C4-2B (cell line): ENCODE results near the gene ATRNL1.

ENCODE experiments used
- H3K27ac ChIP-seq: fragments of 450-650 bp; 2 replicates; pipeline ENCODE4 v1.5.1; 2017
- ZFX ChIP-seq: fragments of 450-650 bp; IDR thresholded peaks from 2 replicates; pipeline ENCODE4 v1.6.1; 2017
- TF ChIP-seq, protein P1 (sequence below): fragments of 450-650 bp; conservative IDR thresholded peaks from 2 replicates; pipeline ENCODE4 v1.5.1; 2017; ENCODE audit warnings: mild to moderate bottlenecking

The ATRNL1 gene

DNA sequence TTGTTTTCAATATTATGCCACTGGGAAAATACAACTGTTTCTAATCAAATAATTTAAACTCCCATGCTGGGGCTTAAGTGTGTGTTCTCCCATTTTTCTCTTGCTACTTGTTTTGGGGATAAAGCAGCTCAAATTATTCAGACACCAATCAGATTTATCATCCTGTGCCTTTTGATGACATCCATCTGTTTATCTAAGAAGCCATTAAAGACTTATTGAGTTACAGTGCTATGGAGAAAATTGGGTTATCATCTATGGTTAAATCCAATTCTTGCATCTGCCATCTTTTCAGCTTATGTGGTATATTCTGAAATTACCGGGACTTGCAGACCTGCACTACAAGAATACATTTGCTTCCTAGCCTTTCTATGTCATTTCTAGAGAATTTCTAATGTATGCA lies 778.7 kb downstream of the ATRNL1 start:
- no peak overlapping the region for H3K27ac ChIP-seq
- TF ChIP-seq, protein P1, sequence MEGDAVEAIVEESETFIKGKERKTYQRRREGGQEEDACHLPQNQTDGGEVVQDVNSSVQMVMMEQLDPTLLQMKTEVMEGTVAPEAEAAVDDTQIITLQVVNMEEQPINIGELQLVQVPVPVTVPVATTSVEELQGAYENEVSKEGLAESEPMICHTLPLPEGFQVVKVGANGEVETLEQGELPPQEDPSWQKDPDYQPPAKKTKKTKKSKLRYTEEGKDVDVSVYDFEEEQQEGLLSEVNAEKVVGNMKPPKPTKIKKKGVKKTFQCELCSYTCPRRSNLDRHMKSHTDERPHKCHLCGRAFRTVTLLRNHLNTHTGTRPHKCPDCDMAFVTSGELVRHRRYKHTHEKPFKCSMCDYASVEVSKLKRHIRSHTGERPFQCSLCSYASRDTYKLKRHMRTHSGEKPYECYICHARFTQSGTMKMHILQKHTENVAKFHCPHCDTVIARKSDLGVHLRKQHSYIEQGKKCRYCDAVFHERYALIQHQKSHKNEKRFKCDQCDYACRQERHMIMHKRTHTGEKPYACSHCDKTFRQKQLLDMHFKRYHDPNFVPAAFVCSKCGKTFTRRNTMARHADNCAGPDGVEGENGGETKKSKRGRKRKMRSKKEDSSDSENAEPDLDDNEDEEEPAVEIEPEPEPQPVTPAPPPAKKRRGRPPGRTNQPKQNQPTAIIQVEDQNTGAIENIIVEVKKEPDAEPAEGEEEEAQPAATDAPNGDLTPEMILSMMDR, result no peak
- no peak for TF ChIP-seq ZFX

DNA sequence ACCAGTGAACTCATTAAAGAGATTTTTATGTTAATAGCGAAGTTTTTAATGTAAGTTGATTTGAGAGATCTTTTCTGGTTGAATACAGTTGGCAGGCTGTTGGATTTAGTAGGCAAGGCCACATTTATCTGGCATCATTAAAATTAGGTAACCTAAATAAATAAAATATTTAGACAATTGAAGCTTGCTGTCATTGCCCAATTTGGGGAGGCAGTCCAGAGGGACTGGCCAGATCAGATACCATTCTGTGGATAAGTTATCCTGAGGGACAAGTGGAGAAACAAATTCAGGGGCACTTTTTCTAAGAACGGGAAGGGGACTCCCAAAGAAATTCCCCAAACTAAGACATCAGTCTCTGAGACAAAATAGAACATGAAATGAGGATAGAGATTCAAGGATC lies 782.0 kb downstream of the ATRNL1 start:
- no peak for TF ChIP-seq ZFX
- TF ChIP-seq, protein P1, result no peak
- H3K27ac ChIP-seq, result no peak overlapping the region

DNA sequence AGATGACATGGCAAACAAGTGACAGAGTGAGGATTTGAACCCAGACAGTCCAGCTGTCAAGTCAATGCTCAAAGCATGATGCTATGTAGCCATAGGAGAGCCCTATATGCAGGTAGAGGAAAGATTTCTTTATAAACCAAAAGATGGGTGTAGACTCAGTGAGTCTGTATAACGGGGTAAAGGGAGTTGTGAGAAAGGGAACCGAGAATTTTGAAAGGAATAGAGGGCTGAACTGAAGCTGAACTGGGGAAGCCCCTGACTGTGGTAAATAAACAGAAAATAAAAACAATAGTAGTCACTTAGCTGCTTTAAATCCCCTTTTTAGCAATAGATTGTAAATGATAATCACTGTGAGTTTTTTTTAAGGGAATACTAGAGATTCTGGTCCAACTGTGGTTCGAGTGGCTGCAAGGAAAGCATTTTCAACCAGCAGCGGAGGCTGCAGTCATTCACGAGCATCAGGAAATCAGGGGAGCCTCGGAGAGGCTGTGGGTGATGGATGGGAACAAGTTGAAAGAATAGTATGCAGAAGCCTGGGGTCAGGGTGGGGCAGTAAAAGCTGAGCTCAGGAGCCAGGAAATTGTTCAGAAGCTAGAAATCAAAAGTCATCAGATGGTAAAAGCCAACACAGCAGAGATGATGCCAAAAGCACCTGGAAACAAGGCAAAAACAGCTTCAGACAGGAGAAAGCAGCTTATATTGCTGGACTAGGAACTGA lies 786.4 kb downstream of the ATRNL1 start:
- TF ChIP-seq, protein P1, result no peak
- TF ChIP-seq ZFX, result no peak
- H3K27ac ChIP-seq, result no peak overlapping the region

DNA sequence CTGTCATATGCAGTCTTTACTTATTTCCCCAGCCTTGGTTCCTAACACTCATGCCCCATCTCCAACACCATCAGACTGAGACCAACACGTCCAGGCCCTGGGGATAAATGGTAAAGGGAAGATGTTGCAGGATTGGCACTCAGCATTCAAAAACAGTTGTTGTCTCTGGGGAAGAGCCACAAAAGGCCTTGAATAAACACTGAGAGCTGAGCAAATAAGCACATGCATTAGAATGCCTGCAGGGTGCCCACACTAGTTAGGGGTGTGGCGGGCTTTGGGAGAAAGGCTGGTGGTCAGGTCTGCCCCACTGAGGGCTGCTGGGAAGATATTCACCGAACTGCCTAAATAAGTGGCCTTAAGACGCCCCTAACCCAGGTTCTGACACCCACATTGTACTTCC lies 788.9 kb downstream of the ATRNL1 start:
- no peak overlapping the region for H3K27ac ChIP-seq
- no peak for TF ChIP-seq ZFX
- TF ChIP-seq, protein P1, result no peak

DNA sequence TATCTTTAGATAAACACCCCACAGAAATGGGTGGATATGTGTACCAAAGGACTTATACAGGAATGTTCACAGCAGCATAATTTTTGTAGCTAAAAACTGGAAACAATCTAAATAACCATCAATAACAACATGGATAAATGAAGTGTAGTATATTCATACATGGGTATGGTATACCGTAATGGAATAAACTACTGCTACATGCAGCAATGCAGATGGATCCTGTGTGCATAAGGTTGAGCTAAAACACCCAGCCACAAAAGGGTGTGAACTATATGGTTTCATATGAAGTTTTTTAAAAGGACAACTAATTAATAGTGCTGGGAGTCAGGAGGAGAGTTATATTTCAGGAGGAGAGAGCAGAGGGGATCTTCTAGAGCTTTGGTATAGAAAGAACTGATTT lies 790.2 kb downstream of the ATRNL1 start:
- H3K27ac ChIP-seq, result no peak overlapping the region
- TF ChIP-seq, protein P1, result no peak
- TF ChIP-seq ZFX, result no peak

DNA sequence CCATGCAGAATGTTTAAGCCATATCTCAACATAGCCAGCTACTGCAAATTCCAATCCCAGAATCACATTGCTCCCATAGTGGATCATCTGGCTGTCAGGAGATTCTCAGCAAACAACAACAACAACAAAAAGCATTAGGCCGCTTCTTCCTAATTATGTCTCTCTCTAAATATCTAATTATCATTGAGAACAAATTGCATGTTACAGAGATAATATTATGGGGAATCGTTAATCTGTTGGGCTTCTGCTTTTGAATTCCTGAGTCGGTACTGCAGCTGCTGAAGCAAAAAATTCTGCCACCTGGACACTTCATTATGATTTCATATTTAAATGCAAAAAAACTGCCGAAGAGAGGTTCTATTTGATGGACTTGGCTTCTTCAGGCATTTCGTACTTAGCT lies 791.2 kb downstream of the ATRNL1 start:
- TF ChIP-seq, protein P1, result no peak
- no peak for TF ChIP-seq ZFX
- H3K27ac ChIP-seq, result no peak overlapping the region

DNA sequence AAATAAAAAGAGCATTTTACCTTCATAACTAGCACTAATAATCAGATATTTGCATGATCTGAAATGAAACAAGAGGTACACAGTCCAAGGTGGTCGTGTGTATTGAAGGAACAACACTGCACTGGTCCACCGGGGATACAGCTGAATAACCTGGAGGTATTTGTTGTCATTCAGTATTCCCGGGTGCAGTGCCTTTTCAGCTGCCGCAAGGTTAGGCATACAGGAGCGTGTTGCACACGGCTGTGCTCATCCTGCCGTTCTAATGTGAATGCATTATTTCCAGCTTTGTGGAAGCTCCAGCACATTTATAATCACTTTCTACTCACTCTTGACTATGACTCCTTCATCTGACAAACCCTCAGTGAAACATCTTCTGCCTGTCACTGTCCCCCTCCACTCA lies 802.0 kb downstream of the ATRNL1 start:
- no peak overlapping the region for H3K27ac ChIP-seq
- TF ChIP-seq ZFX, result no peak
- TF ChIP-seq, protein P1, result no peak
